GM12878 (cell line): Measurements from ENCODE around the gene RUVBL2.

Source experiments
- BCLAF1 ChIP-seq: fragments of 450-650 bp; IDR thresholded peaks from 2 replicates; pipeline ENCODE4 v1.6.1; 2017; ENCODE audit warnings: antibody characterized with exemption, mild to moderate bottlenecking, moderate library complexity
- EP300 ChIP-seq, 2 experiments: fragments of 150-350 bp in 1 of 2; IDR thresholded peaks; 2 replicates each; pipeline ENCODE4 v1.6.1; 2011 to 2012; ENCODE audit warnings: low read depth in 2 of 2, low read length in 2 of 2, borderline replicate concordance in 1 of 2, improper control_type of control experiment in 1 of 2, inconsistent platforms in 1 of 2; ENCODE audit not compliant: control insufficient read depth in 1 of 2
- ETV6 ChIP-seq, 2 experiments: fragments of 450-650 bp in 1 of 2; IDR thresholded peaks in 1 of 2; conservative IDR thresholded peaks in 1 of 2; 2 replicates each; pipeline ENCODE4 v1.6.1; 2014; ENCODE audit warnings: antibody characterized with exemption in 1 of 2, borderline replicate concordance in 1 of 2, low read depth in 1 of 2, mild to moderate bottlenecking in 1 of 2, moderate library complexity in 1 of 2
- RAD21 ChIP-seq: IDR thresholded peaks from 2 replicates; pipeline ENCODE4 v1.6.1; 2011; ENCODE audit warnings: mild to moderate bottlenecking, low read depth, low read length, moderate library complexity; ENCODE audit not compliant: insufficient read depth
- REST ChIP-seq: IDR thresholded peaks from 2 replicates; pipeline ENCODE4 v1.6.1; 2012; ENCODE audit warnings: mild to moderate bottlenecking, low read depth, low read length
- SREBF2 ChIP-seq: IDR thresholded peaks from 2 replicates; pipeline ENCODE4 v1.6.1; 2012; ENCODE audit warnings: mild to moderate bottlenecking, low read length
- YY1 ChIP-seq: IDR thresholded peaks from 2 replicates; pipeline ENCODE4 v1.6.1; 2011; ENCODE audit warnings: low read depth, mild to moderate bottlenecking, low read length

GRCh38 chr19:48947258-48947542 lies 46.5 kb upstream of the RUVBL2 start:
- no peak for TF ChIP-seq YY1
- TF ChIP-seq RAD21 = no peak
- TF ChIP-seq SREBF2 = no peak
- no peak for TF ChIP-seq BCLAF1
- no peak for TF ChIP-seq EP300 (IDR thresholded peaks at IDR 0.05; ENCODE audit: borderline replicate concordance in 1 of 2, control insufficient read depth in 1 of 2, low read depth in 2 of 2, low read length in 2 of 2)
- no peak for TF ChIP-seq REST
- TF ChIP-seq ETV6 (conservative IDR thresholded peaks at IDR 0.05 in 1 of 2, IDR thresholded peaks at IDR 0.05 in 1 of 2; ENCODE audit: borderline replicate concordance in 1 of 2, low read depth in 1 of 2) = no peak
